Stimulated activated naive CD4-positive, alpha-beta T cell (primary cell): Measurements from ENCODE around the gene OR13J1.
A peak's percentile ranks its signal among the peaks of the same experiment; 100 is the strongest.
"Not testable (repeated sequence)": the region's sequence is repeated elsewhere in the genome, so short reads cannot be mapped to it uniquely, and the experiment has no call there.

ENCODE experiments used
- DNase-seq, 6 experiments: peaks; one replicate each; lab custom pipeline; 2025; lab: John Stamatoyannopoulos, UW

Gene OR13J1

DNA sequence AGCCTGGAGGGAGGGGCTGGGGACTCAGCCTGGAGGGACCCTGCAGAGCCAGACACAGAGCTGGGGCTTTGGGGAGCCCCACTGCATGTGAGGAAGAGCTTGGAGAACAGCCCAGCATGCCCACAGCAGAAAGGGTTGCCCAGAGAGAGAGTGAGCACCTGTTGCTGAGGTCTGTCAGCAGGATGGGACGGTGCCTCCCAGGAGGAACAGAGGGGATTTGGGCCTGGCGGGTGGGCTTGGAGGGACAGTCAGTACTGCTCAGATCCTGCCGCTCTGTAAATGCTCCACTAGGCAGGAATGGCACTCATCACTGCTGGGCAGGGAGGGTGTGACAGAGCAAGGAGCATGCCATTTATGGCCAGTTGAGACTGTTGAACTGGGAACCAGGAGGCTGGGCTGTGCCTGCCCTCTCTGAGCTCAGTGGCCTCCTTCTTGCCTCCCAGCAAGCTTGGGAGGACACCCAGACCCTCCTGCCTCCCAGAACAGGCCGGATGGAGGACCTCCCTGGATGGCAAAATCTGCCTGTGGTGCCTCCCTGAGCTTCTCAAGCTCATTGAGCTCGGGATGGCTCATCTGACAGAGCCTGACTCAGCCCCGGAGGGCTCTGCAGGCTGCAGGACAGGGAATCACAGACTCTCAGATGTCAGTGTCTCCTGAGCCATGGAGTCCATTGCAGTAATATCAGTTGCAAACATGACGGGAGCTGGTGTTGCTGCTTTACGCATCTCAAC is 35.0 kb upstream of the OR13J1 start:
- DNase-seq: no peak

DNA sequence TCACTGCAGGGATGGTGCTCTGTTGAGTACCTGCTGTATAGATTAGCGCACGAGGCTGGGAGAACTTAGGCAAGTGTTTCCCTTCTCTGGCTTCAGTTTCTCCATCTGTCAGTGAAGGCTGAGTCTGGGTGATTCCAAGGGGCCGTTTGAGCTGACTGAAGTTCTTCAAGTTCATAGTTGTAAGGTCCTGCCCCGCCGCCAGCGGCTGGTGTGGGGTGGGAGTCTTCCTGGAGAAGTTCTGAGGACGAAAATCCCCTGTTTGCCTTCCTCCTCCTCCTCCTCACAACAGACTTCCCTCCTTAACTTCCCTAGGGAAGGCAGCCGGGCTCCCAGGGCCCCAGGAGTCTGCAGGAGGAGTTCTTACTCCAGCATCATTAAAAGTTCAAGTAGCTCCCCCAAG is 34.1 kb upstream of the OR13J1 start:
- no peak for DNase-seq

DNA sequence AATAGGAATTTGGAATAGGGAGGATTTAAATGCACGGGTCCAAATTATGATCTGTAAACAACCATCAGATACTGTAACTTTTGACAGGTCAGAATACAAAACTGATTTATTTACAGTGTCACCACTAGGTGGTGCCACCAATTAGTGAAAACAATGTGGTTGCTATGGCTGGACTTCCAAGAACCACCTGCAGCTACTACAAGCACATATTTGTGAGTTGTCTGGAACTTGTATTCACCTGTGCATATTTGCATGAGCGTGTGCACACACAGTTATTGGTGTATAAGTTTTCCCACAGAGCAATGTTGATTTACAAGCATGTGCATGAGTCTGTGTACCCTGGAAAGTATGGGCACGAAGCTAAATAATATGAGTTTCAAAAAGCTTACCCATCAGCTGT is 32.8 kb upstream of the OR13J1 start:
- DNase-seq: peak in 4 of 6 experiments; percentile 10 to 70 (median 58)

DNA sequence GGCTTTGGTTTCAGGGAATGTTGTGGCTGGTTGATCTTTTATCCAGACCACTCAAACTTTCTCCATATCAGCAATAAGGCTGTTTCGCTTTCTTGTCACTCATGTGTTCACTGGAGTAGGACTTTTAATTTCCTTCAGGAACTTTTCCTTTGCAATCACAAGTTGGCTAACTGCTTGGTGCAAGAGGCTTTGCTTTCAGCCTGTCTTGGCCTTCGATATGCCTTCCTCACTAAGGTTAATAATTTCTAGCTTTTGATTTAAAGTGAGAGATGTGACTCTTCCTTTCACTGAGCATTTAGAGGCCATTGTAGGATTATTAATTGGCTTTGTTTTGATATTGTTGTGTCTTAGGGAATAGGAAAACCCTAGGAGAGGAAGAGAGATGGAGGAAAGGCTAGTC is 28.8 kb upstream of the OR13J1 start:
- no peak for DNase-seq

DNA sequence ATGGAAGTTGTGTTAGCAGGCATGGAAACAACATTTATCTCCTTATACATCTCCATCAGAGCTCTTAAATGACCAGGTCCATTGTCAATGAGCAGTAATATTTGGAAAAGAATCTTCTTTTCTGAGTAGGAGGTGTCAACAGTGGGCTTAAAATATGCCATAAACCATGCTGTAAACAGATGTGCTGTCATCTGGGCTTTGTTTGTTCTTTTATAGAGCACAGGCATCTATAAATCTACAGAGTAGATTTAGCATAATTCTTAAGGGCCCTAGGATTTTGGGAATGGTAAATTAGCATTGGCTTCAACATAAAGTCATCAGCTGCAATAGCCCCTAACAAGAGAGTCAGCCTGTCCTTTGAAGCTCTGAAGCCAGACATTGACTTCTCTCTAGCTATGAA is 28.1 kb upstream of the OR13J1 start:
- DNase-seq: no peak

DNA sequence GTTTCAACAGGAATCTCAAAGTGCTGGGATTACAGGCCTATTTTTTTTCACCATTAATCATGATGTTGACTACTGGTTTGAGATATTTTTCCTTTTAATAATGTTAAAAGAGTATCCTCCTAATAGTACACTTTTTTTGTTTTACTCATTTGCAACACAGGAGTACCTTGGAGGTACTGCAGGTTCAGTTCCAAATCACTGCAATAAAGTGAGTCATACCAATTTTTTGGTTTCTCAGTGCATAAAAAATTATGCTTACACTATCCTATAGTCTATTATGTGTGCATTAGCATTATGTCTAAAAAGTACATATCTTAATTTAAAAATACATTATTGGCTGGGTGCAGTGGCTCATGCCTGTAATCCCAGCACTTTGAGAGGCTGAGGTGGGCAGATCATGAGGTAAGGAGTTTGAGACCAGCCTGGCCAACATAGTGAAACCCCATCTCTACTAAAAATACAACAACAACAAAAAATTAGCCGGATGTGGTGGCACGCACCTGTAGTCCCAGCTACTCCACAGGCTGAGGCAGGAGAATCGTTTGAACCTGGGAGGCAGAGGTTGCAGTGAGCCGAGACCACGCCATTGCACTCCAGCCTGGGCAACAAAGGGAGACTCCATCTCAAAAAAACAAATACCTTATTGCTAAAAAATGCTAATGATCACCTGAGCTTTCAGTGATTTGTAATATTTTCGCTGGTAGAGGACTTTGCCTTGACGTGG is 27.3 kb upstream of the OR13J1 start:
- DNase-seq: not testable (repeated sequence)

DNA sequence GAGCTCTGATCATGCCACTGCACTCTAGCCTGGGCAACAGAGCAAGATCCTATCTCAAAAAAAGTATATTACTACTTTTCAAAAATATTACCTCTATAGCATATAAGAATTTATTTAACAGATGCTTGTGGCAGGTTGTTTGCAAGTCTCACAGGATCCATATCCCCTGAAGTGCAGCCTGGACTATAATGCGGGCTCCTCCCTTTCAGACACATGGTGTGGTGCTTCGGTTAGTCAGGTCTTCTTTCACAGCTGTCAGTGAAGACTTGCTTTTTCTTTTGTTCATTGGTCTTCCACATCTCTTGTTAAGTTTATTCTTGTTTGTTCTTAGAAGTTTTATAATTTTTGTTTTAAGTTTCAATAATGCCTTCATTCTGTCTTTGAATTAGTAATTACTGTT is 26.4 kb upstream of the OR13J1 start:
- no peak for DNase-seq

DNA sequence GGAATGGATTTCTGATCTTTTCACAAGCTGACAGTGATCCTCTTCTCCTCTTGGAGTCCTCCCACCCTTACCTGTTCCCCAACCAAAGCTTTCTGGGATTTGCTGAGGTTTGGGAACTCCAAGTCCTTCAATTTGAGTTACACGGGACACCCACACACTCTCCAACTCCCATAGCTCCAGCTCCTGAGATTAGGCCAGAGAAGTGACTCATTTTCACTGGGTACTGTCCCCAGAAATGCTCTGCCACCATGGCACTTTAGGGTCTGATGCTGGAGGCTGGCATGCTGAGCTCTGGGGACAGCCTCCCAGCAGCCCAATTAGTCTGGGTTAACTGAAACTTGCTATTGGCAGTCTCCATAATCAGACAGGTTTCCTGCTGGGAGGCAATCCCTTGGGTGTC is 21.9 kb upstream of the OR13J1 start:
- DNase-seq: no peak

DNA sequence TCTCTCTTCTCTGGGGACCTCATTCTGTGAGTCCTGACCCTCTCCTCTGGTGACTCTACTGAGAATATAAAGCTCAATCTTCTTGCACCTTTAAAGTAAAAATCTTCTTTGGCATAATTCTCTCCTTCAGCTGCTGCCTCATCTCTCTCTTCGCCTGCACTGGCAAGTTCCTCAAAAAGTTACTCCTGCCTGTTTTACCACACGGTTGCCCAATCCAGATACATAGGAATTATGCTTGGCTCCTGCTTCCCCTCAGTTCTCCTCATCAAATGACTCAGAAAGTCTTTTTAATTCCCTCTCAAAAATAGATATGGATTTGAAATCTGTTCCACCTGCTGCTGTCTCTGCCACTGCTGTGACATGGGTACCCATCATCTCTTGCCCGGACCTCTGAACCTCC is 21.4 kb upstream of the OR13J1 start:
- no peak for DNase-seq

DNA sequence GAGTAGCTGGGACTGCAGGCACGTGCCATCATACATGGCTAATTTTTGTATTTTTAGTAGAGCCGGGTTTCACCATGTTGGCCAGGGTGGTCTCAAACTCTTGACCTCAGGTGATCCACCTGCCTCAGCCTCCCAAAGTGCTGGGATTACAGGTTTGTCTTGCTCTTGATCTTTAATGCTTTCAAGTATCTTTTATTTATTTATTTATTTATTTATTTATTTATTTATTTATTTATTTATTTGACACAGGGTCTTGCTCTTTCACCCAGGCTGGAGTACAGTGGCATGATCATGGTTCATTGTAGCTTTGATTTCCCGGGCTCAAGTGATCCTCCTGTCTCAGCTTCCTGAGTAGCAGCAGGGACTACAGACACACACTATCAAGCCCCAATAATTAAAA is 14.7 kb upstream of the OR13J1 start:
- not testable (repeated sequence) for DNase-seq

DNA sequence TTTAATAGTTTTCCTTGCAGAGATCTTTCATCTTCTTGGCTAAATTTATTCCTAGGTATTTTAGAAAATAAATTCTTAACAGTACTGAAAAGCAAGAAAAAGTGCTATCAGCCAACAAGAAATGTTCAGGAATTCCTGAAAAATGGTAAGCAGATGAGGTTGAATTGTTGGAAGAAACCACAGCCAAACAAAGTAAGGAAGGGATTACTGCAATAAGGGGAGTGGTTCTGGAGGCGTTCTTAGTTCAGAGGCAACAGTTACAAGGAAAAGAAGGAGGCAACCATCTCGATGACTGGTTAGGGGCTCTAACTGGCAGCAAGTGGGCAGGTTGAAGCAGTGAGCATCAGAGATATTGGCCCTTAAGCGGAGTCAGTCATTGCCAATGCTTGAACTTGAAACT is 12.8 kb upstream of the OR13J1 start:
- DNase-seq: no peak

DNA sequence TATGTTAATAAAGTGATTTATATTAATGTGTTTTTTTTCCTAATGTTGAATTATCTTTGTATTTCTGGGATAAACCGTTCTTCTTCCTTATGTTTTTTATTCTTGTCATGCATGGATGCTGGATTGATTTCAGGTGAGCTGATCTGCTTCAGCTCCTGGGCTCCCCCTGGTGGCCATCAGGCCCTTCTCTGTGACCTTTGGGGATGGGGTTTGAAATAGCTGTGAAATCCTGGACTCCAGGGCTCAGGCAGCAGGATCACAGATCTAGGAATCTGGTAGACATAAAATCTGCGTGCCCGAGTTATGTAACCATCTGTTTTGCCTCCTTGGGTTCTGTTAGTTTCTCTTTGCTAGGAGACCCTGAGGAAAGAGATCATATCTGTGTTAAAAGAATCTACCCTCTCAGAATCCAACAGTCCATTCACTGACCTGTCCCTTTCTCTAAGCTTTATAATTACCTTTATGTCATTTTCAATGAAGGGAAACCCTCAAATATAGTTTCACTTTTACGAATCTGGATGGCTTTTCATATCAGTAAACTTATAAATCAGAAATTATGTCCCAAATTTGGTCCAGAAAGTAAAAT is 12.2 kb upstream of the OR13J1 start:
- DNase-seq: peak; percentile 31 to 82 (median 70)

DNA sequence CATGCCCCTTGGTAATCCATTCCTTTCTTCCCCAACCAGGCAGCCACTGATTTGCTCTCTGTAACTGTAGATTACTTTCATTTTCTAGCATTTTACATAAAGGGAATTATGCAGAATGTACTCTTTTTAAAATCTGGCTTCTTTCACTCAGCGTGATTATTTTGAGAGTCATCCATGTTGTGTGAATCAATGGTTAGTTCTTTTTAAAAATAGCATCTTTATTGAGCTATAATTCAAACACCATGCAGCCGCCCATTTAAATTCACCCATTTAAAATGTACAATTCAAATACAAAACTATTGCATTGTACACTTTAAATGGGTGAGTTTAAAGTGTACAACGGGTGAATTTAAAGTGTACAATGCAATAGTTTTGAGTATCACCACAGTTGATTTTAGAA is 2.3 kb upstream of the OR13J1 start:
- no peak for DNase-seq

DNA sequence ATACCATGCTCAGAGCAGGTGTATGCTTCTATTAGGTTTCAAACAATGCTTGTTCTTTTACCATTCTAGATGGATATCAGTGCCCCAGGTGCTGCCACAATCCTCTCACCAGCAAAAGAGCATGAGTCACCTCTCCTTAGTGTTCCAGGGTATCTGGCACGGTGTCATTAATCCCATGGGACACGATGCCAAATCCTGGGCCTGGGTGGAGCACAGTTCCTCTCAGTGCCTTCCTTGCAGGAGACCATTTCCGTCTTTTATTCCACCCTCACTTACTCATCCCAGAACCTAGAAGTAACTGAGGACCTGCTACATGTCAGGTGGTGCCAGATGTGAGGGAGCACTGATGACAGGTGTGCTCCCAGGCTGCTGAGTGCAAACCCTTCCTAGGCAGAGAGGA is 1.3 kb upstream of the OR13J1 start:
- DNase-seq: no peak

DNA sequence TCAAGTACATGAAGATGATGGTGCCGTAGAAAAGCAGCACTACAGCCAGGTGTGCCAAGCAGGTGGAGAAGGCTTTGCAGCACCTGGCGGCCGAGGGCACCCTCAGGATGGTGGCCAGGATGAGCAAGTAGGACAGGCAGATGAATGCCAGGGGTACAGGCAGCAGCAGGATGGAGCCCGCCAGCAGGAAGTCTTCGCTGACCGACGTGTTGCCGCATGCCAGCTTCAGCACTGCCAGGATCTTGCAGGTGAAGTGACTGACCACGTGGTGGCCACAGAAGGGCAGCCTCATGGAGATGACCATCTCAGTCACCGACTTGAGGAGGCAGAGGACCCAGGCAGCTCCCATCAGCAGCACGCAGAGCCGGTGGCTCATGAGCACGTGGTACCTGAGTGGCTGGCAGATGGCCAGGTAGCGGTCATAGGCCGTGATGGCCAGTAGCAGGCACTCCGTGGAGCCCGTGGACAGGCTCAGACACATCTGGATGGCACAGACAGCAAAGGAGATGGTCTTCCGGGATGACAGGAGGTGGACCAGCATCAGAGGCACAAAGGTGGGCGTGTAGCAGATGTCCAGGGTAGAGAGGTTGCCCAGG is 482 bp downstream of the OR13J1 start:
- no peak for DNase-seq

DNA sequence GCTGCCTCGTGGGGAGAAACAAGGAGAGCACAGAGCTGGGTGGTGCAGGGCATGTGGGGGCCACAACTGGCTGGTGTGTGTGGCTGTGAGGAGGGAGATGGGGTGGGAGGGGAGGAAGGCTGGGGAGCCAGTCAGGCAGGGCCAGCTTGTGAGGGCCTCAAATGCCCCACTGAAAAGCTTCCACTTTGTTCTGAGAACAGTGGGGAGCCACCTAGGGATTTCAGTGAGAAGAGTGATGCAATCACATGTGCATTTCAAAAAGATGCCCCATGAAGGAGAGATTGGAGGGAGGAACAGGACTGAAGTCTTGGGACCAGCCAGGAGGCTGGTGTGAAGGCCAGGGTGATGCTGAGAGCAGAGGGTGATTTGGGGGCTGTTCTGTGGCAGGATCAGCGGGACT is 1.3 kb downstream of the OR13J1 start:
- no peak for DNase-seq

DNA sequence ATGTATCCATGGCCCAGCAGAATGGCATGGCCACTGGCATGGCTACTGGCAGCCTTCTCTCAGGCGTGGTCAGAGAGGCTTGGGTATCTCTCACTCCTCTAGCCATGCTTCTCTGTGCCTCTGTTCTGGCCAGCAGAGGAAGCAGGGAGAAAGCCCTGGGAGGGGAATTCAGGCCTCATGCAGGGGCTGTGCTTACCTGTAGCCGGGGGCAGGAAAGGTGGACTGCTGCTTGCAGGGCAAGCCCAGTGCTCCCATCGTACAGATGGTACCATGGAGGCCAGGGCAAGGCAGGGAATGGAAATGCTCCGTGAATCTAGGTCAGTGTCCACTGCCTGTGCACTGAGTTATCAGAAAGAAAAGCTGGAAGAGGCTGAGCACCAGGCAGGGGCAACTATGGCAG is 2.7 kb downstream of the OR13J1 start:
- no peak for DNase-seq

DNA sequence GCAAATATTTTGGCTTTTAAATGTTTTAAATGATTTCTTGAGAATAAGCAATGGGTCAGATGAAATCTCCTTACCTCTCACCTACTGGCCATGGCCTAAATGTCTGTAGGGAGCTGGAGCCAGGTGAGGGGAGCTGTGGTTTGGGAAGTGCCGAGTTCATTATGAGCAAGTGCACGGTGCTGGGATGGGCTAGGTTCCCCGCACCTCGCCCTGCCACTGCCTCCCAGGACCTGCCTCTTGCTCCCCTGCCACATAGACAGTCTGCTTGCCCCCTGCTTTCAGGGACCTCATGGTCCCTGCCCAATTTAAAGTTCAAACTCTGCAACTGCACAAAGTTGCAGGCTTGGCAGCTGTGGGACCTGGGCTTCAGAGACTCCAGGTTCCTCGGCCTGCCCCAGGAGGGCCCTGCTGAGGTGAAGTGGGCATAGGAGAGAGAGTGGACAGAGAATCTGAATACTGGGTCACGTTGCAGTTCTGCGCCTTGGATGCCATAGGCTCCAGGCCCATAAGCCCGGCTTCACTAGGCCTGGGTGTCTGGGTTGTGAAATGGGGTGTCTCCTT is 5.4 kb downstream of the OR13J1 start:
- no peak for DNase-seq

DNA sequence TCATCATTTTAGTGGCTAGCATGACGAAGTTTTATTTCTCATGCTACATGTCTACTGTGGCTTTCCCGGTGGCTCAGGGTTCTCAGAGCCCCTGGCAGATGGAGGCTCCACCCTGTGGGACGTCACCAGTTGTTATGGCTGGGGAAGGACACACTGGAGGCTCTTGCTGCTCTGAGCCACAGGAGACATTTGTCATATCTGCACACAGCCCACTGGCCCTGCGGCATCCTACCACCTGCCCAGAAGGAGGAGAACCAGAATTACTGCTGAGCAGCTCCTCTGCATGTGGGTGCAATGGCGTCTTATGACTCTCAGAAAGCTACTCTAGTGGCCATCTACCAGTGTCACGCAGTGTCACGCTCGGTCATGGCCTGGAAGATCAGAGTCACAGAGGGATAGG is 6.6 kb downstream of the OR13J1 start:
- no peak for DNase-seq

DNA sequence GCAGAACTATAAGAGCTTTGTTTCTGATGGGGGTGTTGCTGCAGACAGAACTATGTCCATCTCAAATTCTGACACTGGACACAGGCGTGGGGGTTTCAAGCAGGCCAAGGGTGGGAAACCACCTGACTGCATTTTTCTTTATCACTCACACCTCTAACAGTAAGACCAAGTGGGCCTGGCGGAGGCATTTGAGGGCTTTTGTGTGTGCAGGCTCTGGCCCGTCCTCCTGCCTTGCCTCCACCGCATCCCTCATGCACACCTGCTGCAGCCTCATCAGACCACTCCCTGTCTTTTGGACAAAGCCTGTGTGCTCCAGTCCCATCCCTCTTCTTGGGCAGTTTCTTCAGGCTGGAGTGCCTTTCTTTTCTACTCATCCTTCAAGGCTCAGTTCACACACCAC is 7.9 kb downstream of the OR13J1 start:
- no peak for DNase-seq

DNA sequence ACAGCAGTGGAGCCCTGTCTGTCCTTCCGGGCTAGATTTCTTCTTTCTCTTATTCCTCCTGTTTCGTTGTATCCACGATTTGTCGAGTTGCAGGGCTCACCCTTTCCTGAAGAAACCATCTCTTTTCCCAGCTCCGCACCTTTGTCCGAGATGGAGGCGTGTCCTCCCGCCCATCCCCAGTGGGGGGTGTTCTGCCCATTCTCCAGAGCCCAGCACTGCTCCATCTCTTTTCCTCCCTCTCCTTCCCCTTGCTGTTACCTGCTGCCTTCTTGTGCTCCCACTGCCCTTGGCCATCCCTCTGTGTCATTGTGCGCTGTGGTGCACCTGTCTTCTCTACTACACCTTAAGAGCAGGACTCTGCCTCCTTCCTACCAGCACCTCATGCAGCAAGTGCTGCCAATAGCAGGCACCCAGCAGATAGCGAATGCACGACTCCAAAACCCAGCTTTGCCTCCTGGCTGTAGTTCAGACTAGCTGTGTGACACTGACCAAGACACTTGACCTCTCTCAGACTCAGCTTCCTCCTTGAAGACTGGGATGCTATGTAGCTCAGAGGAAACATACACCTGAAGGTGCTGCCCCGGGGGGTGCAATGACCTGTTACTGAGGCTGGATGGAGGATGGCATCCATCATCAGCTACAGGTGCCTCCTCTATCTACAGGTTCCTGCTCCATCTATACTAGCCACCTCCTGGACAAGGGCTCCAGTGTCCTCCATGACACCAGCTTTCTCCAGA is 8.9 kb downstream of the OR13J1 start:
- DNase-seq: no peak

DNA sequence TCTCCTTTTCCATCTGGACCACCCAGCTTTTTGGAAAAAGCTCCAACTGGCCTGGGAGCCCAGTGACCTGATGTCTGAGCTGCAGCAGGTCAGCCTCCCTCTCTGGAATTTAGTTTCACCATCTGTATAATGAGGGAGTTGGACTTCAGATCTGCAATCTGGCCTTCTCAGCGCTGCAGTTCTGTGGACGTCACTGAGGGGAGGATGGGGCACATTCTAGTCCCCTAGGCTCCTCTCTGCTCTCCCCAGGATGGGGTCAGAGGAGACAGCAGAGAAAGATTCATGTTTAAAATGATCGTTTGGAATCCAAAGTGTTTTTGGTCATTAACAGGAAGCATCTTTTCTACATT is 10.2 kb downstream of the OR13J1 start:
- DNase-seq: no peak
